Erythroblast (primary cell): ENCODE data around the gene CIAO1.

Experiments
- GATA1 ChIP-seq: IDR thresholded peaks from 2 replicates; pipeline ENCODE4 v1.6.1; 2011; ENCODE audit warnings: low read depth, mild to moderate bottlenecking, control low read depth, low read length, moderate library complexity
- POLR2A ChIP-seq: IDR thresholded peaks from 2 replicates; pipeline ENCODE4 v1.6.1; 2011; ENCODE audit warnings: mild to moderate bottlenecking, low read length

- TF ChIP-seq GATA1: no peak
- TF ChIP-seq POLR2A: peak; percentile 86
These were observed at the start of gene CIAO1, which contains the start of gene TMEM127 for GRCh38 chr2:96265840-96266679.
